ENCODE data around the gene RAB20. TPM values are rescaled to one million over a fixed set of nuclear protein-coding genes. Genes with fewer than 3 reads are reported as not detected.

The RAB20 gene
- total and polyA plus RNA-seq, 4 donors: 9.8 to 36.9 (median 25.2) TPM

DNA sequence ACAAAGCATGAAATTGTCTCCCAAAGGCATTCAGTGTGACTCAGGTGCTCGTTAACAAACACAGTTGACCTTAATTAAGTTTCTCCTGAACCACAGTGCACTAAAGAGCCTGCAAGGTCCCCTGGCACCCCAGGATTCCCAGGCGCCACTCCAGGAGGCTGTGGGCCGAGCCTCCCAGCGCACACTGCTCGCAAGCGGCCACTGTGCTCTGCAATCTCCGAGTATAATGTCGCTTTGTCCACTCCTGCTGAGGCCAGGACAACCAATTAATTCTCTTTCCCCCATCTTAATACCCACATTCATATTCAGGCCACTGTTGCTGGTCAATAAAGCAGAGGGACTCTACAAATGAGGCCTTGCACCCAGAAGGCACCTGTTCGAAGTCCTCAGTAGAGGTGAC lies 8.8 kb downstream of the RAB20 start:
- WGBS: 97% methylated on average over 9 of the region's 9 CpGs
- no peak overlapping the region for H3K4me3 ChIP-seq (ENCODE audit: low read depth in 1 of 3, low read length in 3 of 3)
- H3K27me3 ChIP-seq (ENCODE audit: control insufficient read depth in 4 of 4, insufficient read depth in 4 of 4, low read length in 3 of 4): no peaks in the 10 kb centered on the region
- H3K4me1 ChIP-seq (ENCODE audit: control insufficient read depth in 4 of 4, insufficient read depth in 4 of 4, low read length in 3 of 4): peaks cover 11 to 51% (median 44%) of the 10 kb centered on the region in 4 donors
- no peak for DNase-seq (ENCODE audit: low spot score)
- H3K9me3 ChIP-seq (ENCODE audit: control insufficient read depth in 4 of 4, low read length in 3 of 4): no peaks in the 10 kb centered on the region
- H3K27ac ChIP-seq (ENCODE audit: low read depth in 1 of 2, low read length in 2 of 2): no peak overlapping the region
- TF ChIP-seq YY1 (IDR thresholded peaks at IDR 0.05): no peak
- no peak for TF ChIP-seq RAD21 (IDR thresholded peaks at IDR 0.05)
- TF ChIP-seq REST (IDR thresholded peaks at IDR 0.05): no peak
- TF ChIP-seq SP1 (IDR thresholded peaks at IDR 0.05): no peak
- no peak for TF ChIP-seq HNF4A (conservative IDR thresholded peaks at IDR 0.05)
- no peak for TF ChIP-seq FOXA2 (IDR thresholded peaks at IDR 0.05)
- TF ChIP-seq FOXA1 (IDR thresholded peaks at IDR 0.05): no peak
- no peak for TF ChIP-seq NR2F2 (IDR thresholded peaks at IDR 0.05)
- TF ChIP-seq, protein P1, sequence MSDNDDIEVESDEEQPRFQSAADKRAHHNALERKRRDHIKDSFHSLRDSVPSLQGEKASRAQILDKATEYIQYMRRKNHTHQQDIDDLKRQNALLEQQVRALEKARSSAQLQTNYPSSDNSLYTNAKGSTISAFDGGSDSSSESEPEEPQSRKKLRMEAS (IDR thresholded peaks at IDR 0.05): no peak
- TF ChIP-seq RXRA (IDR thresholded peaks at IDR 0.05): no peak
- no peak for TF ChIP-seq JUND (IDR thresholded peaks at IDR 0.05)
- TF ChIP-seq GABPA (IDR thresholded peaks at IDR 0.05 in 1 of 2, conservative IDR thresholded peaks at IDR 0.05 in 1 of 2): no peak
- TF ChIP-seq, protein P2, sequence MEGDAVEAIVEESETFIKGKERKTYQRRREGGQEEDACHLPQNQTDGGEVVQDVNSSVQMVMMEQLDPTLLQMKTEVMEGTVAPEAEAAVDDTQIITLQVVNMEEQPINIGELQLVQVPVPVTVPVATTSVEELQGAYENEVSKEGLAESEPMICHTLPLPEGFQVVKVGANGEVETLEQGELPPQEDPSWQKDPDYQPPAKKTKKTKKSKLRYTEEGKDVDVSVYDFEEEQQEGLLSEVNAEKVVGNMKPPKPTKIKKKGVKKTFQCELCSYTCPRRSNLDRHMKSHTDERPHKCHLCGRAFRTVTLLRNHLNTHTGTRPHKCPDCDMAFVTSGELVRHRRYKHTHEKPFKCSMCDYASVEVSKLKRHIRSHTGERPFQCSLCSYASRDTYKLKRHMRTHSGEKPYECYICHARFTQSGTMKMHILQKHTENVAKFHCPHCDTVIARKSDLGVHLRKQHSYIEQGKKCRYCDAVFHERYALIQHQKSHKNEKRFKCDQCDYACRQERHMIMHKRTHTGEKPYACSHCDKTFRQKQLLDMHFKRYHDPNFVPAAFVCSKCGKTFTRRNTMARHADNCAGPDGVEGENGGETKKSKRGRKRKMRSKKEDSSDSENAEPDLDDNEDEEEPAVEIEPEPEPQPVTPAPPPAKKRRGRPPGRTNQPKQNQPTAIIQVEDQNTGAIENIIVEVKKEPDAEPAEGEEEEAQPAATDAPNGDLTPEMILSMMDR (IDR thresholded peaks at IDR 0.05; ENCODE audit: low read depth, low read length, missing input control): no peak
- TF ChIP-seq, protein P3, sequence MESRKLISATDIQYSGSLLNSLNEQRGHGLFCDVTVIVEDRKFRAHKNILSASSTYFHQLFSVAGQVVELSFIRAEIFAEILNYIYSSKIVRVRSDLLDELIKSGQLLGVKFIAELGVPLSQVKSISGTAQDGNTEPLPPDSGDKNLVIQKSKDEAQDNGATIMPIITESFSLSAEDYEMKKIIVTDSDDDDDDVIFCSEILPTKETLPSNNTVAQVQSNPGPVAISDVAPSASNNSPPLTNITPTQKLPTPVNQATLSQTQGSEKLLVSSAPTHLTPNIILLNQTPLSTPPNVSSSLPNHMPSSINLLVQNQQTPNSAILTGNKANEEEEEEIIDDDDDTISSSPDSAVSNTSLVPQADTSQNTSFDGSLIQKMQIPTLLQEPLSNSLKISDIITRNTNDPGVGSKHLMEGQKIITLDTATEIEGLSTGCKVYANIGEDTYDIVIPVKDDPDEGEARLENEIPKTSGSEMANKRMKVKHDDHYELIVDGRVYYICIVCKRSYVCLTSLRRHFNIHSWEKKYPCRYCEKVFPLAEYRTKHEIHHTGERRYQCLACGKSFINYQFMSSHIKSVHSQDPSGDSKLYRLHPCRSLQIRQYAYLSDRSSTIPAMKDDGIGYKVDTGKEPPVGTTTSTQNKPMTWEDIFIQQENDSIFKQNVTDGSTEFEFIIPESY (IDR thresholded peaks at IDR 0.05): no peak
- no peak for TF ChIP-seq ATF3 (IDR thresholded peaks at IDR 0.05)
- TF ChIP-seq TAF1 (conservative IDR thresholded peaks at IDR 0.05): no peak
- TF ChIP-seq EGR1 (IDR thresholded peaks at IDR 0.05; ENCODE audit: low read depth in 2 of 2): no peak
- no peak overlapping the region for H3K9ac ChIP-seq (ENCODE audit: low read depth in 1 of 2, low read length in 2 of 2)
- H3K36me3 ChIP-seq (ENCODE audit: control insufficient read depth in 4 of 4, insufficient read depth in 3 of 4, low read depth in 1 of 4, low read length in 3 of 4): peaks cover 0 to 10% (median 6%) of the 10 kb centered on the region in 4 donors

Measured in liver (tissue), 9 donors.